ENCODE data around the gene HYI.

DNA sequence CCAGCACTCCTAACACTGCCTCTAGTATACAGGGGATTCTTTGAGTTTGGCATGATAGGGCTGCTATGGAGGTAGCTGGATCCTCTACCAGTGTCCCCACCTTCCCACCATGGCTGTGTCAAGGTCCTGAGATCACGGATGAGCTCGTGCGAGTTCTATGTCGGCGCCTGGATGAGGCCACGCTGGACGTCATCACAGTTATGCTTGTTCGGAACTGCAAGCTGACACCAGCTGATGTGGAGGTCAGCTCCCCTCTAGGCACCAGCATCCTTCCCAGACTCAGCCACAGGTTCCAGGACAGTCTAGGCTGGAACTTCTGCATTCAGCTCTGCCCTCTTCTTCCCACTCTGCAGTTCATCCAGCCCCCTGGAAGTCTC, 15.2 kb downstream of the HYI start:
- TF ChIP-seq EZH2 (IDR thresholded peaks at IDR 0.05; ENCODE audit: low read depth): no peak
- TF ChIP-seq CTCF (conservative IDR thresholded peaks at IDR 0.05): no peak

Measured in PC-9 (cell line).